ENCODE results near the gene SZRD1.

Gene SZRD1

DNA sequence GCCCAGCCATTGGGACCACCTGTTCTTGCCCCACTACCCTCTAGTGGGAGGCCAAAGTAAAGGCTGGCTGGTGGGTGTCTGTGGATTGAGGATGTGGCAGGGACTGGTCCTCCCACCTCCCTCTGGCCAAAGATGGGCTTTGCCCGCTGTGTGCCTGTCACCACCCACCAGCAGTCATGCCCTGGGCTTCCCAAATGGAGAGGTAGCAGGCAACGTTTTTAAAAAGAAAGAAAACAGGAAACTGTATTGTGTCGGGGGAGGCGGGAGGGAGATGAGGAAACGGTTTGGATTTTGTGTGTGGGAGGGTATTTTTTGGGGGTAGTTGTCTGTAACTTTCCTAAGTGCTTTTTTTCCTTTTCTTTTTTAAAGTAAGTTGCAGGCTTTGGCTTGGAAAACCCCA, 30.1 kb downstream of the SZRD1 start:
- DNase-seq (ENCODE audit: low spot score): no peak

DNA sequence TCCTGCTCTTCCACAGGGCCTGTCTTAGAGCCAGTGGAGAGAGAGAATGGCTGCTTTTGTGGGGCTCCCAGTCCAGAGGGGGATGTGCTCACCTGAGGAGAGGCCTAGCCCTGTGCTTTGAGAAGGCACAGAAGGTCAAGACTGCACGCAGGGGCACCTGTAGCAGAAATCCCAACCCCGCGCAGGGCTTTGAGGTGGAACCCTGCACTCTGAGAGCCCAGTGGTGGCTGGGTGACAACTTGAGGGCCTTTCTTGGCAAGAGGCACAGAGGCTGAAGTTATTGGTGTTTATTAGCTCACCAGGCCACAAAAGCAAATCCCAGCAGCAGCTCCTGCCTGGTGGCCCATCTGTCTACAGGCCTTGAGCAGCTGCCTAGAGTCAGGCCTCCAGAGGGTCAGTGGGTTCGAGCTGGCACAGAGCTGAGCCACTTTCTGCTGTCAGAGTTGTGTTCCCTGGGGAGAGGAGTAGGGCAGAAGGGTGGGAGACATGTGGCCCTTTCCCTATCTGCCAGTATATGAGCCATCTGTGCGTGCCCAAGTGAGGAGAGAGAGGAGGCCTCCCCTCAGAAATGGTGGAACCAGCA, 31.4 kb downstream of the SZRD1 start:
- no peak for DNase-seq (ENCODE audit: low spot score)

DNA sequence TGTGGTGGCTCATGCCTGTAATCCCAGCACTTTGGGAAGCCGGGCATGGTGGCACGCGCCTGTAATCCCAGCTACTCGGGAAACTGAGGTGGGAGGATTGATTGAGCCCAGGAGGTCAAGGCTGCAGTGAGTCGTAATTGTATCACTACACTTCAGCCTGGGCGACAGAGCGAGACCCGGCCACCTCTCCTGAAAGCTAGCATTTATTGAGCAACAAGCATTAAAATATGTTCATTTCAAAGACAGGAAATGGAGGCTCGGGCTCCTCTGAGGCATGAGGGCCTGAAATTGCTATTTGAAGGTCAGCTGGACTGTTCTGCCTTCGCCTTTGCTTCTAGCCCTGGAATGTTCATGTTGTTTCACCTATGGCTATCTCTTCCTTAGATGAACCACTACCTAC, 35.7 kb downstream of the SZRD1 start:
- no peak for DNase-seq (ENCODE audit: low spot score)

DNA sequence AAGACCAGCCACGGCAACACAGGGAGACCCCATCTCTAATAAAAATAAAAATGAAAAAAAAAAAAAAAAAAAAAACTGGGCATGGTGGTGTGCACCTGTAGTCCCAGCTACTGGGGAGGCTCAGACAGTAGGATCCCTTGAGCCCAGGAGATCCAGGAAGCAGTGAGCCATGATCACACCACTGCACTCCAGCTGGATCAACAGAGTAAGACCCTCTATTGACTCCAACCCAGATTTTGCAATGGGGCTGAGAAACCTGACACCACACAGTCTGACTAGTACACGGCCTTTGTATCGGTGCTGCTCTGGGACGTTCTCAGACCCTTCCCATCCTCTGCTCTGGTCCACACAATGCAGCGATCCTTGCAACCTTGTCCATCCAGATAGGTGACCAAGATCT, 38.4 kb downstream of the SZRD1 start:
- no peak for DNase-seq (ENCODE audit: low spot score)

DNA sequence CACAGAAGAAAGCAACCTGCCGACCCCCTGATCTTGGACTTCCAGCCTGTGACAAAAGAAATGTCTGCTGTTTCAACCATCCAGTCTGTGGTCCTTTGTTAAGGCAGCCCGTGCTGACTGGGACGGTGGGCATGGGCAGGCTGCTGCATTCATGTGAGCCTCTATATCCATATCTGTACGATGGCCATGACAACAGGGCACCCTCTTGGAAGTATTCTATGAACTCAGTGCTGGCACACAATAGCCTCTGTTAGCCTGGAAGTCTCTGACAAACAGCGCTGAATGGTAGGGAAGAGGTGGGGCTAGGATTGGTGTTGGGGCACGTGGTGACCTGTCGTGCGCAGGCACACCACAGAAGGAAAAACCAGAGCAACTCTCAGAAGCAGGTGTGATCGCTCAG, 39.8 kb downstream of the SZRD1 start:
- no peak for DNase-seq (ENCODE audit: low spot score)

DNA sequence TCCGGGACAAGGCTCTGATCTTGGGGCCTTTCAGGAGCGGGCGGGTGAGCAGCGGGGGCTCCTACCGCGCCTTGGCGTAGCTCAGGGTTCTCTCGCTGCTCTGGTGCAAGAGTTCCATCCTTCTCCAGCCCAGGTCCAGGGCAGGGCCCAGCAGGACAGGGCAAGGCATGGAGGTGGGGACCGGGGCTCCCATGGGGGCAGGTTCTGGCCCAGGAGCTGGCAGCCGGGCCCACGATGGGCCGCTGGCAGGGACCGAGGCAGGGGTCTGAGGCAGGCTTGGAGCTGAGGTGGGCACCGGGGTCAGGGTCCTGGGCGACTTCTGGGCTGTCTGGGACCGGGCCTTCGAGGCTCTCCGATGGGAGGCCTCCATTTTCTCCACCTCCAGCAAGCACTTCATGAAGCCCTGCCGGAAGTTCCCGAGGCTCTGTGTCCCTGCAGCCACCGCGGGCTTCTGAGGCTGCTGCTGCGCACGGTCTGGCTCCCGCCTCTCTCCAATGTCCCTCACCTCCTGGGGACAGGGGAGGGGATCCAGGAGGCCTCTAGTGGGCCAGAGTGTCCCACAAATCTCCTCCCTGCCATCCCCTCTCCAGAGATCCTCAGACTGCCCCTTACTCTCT, 42.6 kb downstream of the SZRD1 start:
- DNase-seq (ENCODE audit: low spot score): no peak

DNA sequence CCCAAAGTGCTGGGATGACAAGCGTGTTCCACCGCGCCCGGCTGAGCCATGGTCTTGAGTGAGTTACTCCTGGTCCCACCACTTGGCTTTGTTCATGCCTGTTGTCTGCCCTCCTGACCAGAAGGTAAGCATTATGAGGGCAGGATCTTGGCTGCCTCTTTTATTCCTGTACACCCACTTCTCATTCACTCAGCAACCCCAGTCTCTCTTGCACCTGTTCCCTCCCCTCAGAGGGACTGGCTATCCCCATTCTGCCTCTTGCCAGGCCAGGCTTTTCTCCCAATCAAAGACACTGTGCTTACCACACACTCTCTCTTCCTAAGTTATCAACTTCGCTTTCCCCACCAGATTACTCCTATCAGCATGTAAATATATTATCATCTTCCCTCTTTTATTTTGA, 43.8 kb downstream of the SZRD1 start:
- DNase-seq (ENCODE audit: low spot score): no peak

DNA sequence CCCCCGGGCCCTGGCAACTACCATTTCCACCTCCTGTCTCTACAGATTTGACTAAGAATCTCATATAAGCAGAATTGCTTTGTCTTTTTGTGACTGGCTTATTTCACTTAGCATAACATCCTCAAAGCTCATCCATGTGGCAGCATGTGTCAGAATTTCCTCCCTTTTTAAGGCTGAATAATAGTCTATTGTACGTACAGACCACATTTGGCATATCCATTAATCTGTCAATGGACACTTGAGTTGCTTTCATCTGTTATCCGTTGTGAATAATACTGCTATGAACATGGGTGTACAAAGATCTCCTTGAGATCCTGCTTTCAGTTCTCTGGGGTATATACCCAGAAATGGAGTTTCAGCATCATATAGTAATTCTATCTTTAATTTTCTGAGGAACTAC, 46.1 kb downstream of the SZRD1 start:
- DNase-seq (ENCODE audit: low spot score): no peak

DNA sequence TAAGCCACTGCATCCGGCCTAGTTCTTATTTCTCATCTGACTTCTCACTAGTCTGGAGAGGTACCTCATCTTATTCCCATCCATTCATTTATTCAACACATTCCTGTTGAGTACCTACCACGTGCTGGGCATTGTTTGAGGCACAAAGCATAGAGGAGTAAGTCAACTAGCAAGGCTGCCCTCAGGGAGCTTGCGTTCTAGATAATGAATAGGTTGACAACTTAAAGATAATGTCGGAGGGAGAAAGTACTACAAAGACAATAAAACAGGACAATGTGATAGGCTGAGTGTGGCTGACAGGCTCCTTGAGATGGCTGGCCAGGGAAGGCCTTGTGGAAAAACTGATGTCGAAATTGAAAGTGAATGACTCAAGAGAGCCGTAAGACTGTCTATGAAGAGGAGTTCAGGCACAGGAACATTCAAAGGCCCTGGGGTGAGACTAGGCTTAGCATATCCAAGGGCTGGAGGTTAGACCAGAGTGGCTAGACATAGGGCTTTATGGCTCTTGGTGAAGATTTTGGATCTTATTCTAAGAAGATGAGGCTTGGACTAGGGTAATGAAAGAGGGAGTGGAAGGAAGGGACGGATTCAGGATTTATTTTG, 51.9 kb downstream of the SZRD1 start:
- no peak for DNase-seq (ENCODE audit: low spot score)

DNA sequence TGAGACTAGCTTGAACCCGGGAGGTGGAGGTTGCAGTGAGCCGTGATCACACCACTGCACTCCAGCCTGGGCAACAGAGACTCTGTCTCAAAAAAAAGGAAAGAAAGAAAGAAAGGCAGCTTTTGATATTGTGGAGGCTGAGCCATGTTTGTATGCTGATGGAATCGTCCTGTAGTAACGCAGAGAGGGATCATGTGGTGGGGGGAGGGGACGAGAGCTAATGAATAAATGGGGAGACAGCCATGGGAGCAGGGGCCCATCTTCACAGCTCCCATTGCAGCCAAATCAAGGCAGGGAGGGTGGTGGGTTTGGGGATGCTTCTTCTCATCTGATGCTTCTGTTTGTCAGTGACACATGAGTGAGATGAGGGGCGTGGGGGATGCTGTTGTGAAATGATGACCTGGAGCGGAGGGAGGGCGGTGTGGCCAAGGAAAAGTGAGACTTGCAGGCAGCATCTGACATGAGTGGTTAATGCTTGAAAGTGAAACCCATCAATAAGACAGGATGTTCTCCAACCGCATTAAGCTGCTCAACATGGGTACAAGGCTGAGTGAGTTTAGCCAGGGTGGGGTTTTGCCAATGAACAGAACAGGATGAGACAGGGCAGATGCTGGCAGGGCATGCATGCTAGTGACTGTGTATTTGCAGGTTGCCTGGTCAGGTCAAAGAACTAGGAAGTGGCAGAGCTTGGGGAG, 53.5 kb downstream of the SZRD1 start:
- DNase-seq (ENCODE audit: low spot score): peak; percentile 76

DNA sequence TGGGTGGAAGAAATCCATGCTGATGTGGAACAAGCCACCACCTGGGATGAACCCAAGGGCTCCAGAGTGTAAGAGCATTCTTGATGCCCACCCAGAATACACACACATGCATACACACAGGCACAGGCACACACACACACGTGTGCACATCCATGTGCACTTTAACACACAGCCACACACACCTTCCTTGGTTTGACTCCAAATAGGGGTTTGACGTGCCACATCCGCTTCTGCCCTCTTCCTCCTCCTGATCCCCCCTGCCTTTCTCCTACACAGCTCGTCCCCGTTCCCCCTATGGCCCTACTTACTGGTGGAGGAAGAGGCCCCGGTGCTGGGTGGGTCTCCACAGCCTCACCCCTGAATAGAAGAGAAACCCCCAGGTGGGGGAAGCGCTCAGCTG, 54.2 kb downstream of the SZRD1 start:
- no peak for DNase-seq (ENCODE audit: low spot score)

DNA sequence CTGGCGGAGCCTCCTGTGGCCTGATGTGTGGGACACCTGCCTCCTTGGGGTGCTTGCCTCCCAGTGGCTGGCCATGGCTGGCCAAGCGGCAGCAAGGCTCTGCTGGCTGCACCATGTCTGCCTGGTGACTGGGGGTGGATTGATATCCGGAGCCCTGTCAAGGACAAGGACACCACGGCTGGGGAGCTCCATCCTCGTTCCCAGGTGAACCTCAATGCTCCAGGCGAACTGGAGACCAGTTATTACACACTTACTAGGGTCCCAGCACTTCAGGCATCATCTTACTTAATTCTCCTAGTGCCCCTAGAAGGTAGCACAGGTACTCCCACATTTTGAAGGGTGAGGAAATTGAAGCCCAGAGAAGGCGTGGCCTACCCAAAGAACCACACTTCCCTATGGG, 55.0 kb downstream of the SZRD1 start:
- DNase-seq (ENCODE audit: low spot score): no peak

DNA sequence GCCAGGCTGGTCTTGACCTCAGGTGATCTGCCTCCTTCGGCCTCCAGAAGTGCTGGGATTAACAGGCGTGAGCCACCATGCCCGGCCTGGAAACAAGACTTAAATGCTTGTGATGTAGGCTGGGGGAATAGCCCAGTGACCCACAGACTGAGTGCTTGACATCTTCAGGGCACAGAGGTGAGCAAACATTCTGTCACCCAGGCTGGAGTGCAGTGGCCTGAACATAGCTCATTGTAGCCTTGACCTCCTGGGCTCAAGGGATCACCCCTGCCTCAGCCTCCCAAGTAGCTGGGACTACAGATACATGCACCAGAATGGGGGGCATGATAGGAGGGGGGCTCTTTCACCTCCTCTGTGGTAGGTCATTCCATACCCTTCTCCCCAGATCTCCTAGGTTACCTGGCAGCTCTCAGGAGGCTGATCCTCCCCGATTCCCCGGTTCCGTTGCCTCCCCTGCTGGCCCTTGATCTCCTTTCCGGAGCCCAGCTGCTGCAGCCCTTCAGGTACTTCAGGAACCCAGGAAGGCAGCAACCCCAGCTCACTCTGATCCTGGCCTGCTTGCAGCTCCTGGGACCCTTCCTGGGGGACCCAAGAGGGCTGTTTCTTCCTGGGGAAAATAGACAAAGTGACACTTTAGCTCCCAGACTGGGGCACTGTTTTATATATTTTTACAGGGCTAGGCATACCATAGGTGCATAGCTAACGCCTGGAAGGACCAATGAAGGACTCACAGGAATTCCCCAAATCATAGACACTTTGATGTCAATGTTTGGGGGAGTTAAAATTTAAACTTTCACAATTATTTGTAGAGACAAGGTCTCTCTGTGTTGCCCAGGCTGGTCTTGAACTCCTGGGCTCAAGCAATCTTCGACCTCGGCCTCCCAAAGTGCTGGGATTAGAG, 58.3 kb downstream of the SZRD1 start:
- no peak for DNase-seq (ENCODE audit: low spot score)

DNA sequence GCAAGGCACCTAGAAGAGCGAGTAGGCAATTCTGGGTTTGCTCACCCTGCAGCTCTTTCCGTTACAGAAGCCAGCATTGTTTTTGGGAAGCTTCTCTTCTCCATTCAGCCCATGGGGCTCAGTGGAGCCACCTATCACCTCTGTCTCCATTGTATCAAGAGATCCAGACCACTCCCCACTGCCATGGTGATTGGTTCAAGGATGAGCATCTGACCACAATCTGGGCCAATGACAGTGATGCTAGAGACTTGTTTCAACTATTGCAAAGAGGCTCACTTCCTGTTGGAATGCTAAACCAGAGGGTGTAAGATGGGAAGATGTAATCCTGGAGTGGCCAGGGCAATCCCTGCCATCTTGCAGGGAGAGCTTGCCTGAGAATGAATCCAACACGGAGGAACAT, 63.6 kb downstream of the SZRD1 start:
- DNase-seq (ENCODE audit: low spot score): no peak

DNA sequence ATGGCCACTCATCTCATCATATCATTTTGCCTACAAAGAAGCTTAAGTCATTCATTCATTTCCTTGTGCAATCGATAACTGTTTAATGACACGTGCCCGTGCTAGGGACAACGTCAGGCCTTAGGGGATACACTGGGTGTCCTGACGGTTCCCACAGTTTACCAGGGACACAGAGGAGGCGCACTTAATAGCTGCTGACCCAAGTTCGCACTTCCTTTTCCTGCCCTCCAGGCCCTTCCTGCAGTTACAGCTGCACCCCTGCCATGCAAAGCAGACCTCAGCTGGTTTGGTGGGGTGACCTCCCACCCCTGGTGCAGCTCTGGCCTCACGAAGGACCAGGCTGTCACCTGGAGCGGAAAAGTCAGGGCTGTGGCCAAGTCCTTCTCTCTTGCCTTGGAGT, 66.0 kb downstream of the SZRD1 start:
- DNase-seq (ENCODE audit: low spot score): no peak

DNA sequence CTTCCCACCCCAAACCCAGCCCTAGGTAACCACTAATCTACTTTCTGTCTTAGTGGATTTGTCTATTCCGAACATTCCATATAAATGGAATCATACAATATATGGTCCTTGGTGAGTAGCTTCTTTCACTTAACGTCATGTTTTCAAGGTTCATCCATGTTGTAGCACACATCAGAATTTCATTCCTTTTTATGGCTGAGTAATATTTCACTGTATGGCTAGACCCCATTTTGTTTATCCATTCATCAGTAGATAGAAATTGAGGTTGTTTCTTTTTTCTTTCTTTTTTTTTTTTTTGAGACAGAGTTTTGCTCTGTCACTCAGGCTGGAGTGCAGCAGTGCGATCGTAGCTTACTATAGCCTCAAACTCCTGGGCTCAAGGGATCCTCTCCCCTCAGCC, 67.0 kb downstream of the SZRD1 start:
- DNase-seq (ENCODE audit: low spot score): no peak

DNA sequence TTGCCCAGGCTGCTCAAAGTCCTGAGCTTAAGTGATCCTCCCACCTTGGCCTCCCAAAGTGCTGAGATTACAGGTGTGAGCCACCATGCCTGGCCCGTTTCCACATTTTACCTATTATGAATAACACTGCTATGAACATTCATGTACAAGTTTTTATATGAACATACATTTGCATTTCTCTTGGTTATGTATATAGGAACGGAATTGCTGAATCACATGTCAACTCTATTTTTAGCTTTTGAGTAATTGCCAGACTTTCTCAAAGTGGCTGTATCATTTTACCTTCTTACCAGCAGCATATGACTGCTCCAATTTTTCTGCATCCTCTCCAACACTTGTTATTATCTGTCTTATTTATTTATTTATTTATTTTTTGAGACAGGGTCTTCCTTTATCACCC, 67.5 kb downstream of the SZRD1 start:
- DNase-seq (ENCODE audit: low spot score): no peak

DNA sequence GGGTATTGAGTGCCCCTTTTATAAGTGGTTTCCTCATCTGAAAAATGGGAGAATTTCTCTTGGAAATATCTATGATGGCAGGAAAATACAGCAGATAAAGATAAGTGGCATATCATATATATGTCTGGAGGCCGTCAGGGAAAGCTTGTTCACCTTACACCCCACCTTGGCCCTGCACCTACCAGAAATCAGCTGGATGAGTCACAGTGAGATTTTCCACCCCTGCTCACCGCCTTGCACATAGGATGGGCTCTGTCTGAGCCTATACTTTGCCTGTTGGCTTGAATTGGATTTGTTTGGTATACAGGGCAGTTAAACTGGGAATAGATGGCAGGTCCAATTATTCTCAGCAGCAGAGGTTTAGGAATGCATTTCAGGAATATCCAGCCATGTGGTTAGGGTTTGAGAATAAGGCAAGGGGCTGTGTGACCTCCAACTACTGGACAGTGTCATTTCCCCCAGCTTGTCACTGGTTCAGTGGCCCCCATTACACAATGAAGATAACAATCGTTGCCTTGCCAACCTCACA, 70.0 kb downstream of the SZRD1 start, which contains the start of gene SPATA21:
SPATA21 (minus strand) TSS at position 479 of the 529 bp plus-strand sequence. CDS start 6,053 bp downstream, outside the sequence.
- DNase-seq (ENCODE audit: low spot score): no peak

DNA sequence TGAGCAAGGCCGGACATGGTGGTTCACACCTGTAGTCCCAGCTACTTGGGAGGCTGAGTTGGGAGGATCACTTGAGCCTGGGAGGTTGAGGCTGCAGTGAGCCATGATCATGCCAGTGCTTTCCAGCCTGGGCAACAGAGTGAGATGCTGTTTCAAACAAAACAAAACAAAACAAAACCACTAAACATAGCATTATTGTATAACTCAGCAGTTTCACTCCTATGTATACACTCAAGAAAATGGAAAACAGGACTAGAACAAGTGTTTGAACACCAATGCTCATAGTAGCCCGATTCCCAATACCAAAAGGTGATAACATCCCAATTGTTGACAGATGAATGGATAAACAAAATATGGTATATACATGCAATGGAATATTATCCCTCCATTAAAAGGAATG, 71.5 kb downstream of the SZRD1 start:
- DNase-seq (ENCODE audit: low spot score): no peak

DNA sequence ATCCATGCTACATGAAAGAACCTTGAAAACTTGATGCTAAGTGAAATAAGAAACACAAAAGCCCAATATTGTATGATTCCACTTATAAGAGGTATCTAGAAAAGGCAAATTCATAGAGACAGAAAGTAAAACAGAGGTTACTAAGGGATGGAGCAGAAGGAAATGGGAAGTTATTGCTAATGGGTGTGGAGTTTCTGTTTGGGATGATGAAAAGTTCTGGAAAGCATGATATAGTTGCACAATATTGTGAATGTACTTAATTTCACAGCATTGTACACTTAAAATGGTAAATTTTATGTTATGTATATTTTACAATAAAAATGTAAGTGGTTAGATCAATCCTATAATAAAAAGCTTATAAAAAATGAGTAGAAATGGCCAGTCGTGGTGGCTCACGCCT, 71.9 kb downstream of the SZRD1 start:
- DNase-seq (ENCODE audit: low spot score): no peak

DNA sequence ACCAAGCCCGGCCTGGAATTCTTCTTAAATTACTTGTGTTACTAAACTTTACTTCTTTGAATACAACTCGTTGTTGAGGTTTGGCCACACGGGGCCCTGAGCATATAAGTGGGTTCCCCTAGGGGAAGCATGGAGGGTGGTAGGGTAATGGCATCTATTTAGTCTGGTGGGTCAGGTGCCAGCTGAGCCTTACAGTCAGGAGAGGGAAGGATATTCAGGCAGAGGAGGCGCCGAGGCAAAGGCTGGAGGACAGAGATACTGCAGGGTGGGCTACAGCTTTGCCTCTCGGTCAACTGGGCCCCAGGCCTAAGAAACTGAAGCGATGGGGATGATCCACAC, 73.1 kb downstream of the SZRD1 start:
- no peak for DNase-seq (ENCODE audit: low spot score)

Data from CD4-positive, alpha-beta T cell treated with Interleukin-6 at 100 ng/mL for 8 hours (primary cell).